ENCODE measurements around the gene PGM5. TPM values are rescaled to one million over a fixed set of nuclear protein-coding genes. Genes with fewer than 3 reads are reported as not detected.

The PGM5 gene
- total RNA-seq, 1 experiment from 2014 or later: not detected

- Histone ChIP-seq H3K9me3 (ENCODE audit: insufficient read depth, low read depth) (no peaks in the 10 kb centered on the region), H3K79me2 (ENCODE audit: low read depth) (no peaks in the 10 kb centered on the region), H3K4me2 (no peak overlapping the region), H3F3A (ENCODE audit: insufficient read depth, low read depth) (no peaks in the 10 kb centered on the region), H3K9me2 (ENCODE audit: insufficient read depth) (no peaks in the 10 kb centered on the region), H3K4me1 (replicated peaks; ENCODE audit: insufficient read depth) (no peaks in the 10 kb centered on the region), H3K27ac (no peak overlapping the region), H3K27me3 (ENCODE audit: insufficient read depth, low read depth) (peaks cover 28% of the 10 kb centered on the region), H3K4me3 (no peak overlapping the region), H4K20me1 (ENCODE audit: insufficient read depth) (no peaks in the 10 kb centered on the region), H3K36me3 (ENCODE audit: low read depth) (no peaks in the 10 kb centered on the region), H2AFZ (no peak overlapping the region)
- TF ChIP-seq CTCF (conservative IDR thresholded peaks at IDR 0.05) (no peak), EZH2 (IDR thresholded peaks at IDR 0.05; ENCODE audit: low read depth) (no peak)
- DNase-seq: no peak
- no TSS peak for BruUV-seq (replicated peaks)
- CTCF ChIA-PET: no interaction called here
- intact Hi-C loops (cut with micrococcal nuclease; ENCODE audit: unreplicated experiment): no loop called here
- POLR2A ChIA-PET (ENCODE audit: unreplicated experiment): no interaction called here
These were observed 120.4 kb downstream of the PGM5 start for GRCh38 chr9:68476847-68477246.

- intact Hi-C loops (cut with micrococcal nuclease; ENCODE audit: unreplicated experiment): no loop called here
- Histone ChIP-seq H3K27ac (no peak overlapping the region), H3K36me3 (ENCODE audit: low read depth) (no peaks in the 10 kb centered on the region), H3K9me2 (ENCODE audit: insufficient read depth) (no peaks in the 10 kb centered on the region), H2AFZ (no peak overlapping the region), H3F3A (ENCODE audit: insufficient read depth, low read depth) (no peaks in the 10 kb centered on the region), H3K79me2 (ENCODE audit: low read depth) (no peaks in the 10 kb centered on the region), H3K9me3 (ENCODE audit: insufficient read depth, low read depth) (no peaks in the 10 kb centered on the region), H3K4me1 (replicated peaks; ENCODE audit: insufficient read depth) (no peaks in the 10 kb centered on the region), H3K27me3 (ENCODE audit: insufficient read depth, low read depth) (peaks cover 28% of the 10 kb centered on the region), H3K4me2 (no peak overlapping the region), H3K4me3 (no peak overlapping the region), H4K20me1 (ENCODE audit: insufficient read depth) (no peaks in the 10 kb centered on the region)
- DNase-seq: no peak
- TF ChIP-seq EZH2 (IDR thresholded peaks at IDR 0.05; ENCODE audit: low read depth) (no peak), CTCF (conservative IDR thresholded peaks at IDR 0.05) (no peak)
- BruUV-seq (replicated peaks): no TSS peak
- POLR2A ChIA-PET (ENCODE audit: unreplicated experiment): no interaction called here
- CTCF ChIA-PET: no interaction called here
These were observed 124.4 kb downstream of the PGM5 start for GRCh38 chr9:68480807-68481206.

- Histone ChIP-seq H2AFZ (no peak overlapping the region), H3F3A (ENCODE audit: insufficient read depth, low read depth) (no peaks in the 10 kb centered on the region), H3K9me3 (ENCODE audit: insufficient read depth, low read depth) (no peaks in the 10 kb centered on the region), H3K4me1 (replicated peaks; ENCODE audit: insufficient read depth) (no peaks in the 10 kb centered on the region), H3K4me3 (no peak overlapping the region), H3K79me2 (ENCODE audit: low read depth) (no peaks in the 10 kb centered on the region), H3K4me2 (no peak overlapping the region), H3K36me3 (ENCODE audit: low read depth) (no peaks in the 10 kb centered on the region), H4K20me1 (ENCODE audit: insufficient read depth) (no peaks in the 10 kb centered on the region), H3K27ac (no peak overlapping the region), H3K27me3 (ENCODE audit: insufficient read depth, low read depth) (peaks cover 23% of the 10 kb centered on the region), H3K9me2 (ENCODE audit: insufficient read depth) (no peaks in the 10 kb centered on the region)
- no TSS peak for BruUV-seq (replicated peaks)
- CTCF ChIA-PET: no interaction called here
- TF ChIP-seq EZH2 (IDR thresholded peaks at IDR 0.05; ENCODE audit: low read depth) (no peak), CTCF (conservative IDR thresholded peaks at IDR 0.05) (no peak)
- POLR2A ChIA-PET (ENCODE audit: unreplicated experiment): no interaction called here
- DNase-seq: no peak
- intact Hi-C loops (cut with micrococcal nuclease; ENCODE audit: unreplicated experiment): no loop called here
These were observed 126.1 kb downstream of the PGM5 start for GRCh38 chr9:68482548-68482947.
